GM18861 (cell line): ENCODE data around the gene TMPRSS15.

Experiments used
- ATAC-seq: cut with Tn5 transposase; IDR thresholded peaks from one replicate; pipeline ENCODE4 v1.9.1; 2021; ENCODE audit not compliant: unreplicated experiment

The TMPRSS15 gene

GRCh38 chr21:18245464-18245967 lies 158.1 kb downstream of the TMPRSS15 start:
- no peak for ATAC-seq

DNA sequence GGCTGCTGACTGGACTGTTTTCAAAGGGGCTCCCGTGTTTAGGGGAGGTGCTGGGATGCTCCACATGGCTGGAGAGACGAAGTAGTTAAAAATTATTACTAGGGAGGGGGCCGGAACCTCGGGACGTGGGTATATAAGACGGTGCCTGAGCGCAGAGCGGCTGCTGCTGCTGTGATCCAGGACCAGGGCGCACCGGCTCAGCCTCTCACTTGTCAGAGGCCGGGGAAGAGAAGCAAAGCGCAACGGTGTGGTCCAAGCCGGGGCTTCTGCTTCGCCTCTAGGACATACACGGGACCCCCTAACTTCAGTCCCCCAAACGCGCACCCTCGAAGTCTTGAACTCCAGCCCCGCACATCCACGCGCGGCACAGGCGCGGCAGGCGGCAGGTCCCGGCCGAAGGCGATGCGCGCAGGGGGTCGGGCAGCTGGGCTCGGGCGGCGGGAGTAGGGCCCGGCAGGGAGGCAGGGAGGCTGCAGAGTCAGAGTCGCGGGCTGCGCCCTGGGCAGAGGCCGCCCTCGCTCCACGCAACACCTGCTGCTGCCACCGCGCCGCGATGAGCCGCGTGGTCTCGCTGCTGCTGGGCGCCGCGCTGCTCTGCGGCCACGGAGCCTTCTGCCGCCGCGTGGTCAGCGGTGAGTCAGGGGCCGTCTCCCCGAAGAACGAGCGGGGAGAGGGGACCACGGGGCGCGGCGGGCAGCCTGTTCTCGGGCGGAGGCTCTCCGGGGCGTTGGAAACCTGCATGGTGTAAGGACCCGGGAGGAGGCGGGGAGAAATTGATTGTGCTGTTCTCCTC lies 158.7 kb downstream of the TMPRSS15 start, which contains the start of gene CHODL:
TSS of gene CHODL (plus strand) at position 163 of the 793 bp plus-strand sequence. CDS start at position 554, 391 bp downstream.
- ATAC-seq, result no peak

GRCh38 chr21:18235545-18235944 lies 168.0 kb downstream of the TMPRSS15 start:
- ATAC-seq, result no peak

DNA sequence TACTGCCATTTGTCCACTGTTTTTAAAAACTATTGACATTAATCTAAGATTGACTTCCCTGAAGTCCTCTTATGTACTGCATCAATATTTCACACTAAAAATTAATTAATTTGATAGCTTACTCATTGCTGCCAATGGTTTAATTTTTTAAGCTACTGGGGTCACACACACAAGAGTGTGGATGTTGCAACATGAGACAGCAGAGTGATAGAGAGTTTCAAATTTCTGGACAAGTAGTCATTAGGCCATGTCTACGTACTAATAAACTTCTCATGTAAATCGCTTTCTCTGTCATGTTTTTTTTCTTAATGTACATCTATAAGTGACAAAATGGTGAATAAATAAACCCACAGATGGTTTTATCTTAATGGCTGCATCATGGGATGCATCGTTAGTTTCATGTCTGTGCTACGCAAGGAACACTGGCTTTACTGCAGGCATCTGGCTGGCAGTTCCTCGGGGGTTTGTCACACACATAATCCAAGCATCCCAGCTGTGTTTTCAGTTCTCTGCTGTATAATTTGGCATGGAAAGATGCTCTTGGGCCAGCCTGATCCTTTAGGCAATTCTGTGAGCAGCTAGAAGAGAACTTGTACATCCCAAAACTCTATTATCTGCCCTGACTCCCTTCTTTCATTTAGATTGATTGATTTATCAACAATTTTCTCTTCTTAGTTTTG lies 175.4 kb downstream of the TMPRSS15 start:
- no peak for ATAC-seq

- ATAC-seq, result no peak
These were observed 181.2 kb downstream of the TMPRSS15 start for GRCh38 chr21:18222346-18222745.

DNA sequence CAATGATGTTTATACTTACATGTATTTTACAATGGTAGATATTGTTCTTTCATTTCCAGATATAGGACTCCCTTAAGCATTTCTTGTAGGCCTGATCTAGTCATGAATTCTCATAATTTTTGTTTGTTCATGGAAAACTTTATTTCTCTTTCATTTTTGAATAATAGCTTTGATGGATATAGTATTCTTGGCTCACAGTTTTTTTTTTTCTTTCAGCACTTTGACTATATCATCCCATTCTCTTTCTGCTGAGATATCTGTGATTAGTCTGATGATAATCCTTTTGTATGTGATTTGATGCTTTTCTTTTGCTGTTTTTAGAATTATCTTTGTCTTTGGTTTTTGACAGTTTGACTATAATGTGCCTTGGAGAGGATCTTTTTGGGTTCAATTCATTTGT lies 183.1 kb downstream of the TMPRSS15 start:
- no peak for ATAC-seq
